GM21529 (cell line): ENCODE results near the gene EXOC6B.

Source experiments
- ATAC-seq: cut with Tn5 transposase; IDR thresholded peaks from one replicate; pipeline ENCODE4 v1.9.1; 2021; ENCODE audit not compliant: unreplicated experiment

The EXOC6B gene

DNA sequence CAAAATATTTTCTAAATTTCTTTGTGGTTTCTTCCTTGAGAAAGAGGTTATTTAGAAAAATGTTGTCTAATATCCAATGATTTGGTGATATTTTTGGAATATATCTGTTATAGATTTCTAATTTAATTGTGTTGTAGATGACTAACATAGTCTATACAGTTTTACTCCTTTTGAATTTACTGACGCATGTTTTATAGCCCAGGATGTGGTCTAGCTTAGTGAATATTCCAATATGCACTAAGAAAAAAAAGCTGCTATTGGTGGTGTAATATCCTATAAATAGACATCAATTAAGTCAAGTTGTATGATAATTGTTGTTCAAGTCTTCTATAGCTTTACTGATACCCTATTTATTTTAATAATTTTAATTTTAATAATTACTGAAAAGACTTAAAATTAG is 437.6 kb downstream of the EXOC6B start:
- no peak for ATAC-seq

DNA sequence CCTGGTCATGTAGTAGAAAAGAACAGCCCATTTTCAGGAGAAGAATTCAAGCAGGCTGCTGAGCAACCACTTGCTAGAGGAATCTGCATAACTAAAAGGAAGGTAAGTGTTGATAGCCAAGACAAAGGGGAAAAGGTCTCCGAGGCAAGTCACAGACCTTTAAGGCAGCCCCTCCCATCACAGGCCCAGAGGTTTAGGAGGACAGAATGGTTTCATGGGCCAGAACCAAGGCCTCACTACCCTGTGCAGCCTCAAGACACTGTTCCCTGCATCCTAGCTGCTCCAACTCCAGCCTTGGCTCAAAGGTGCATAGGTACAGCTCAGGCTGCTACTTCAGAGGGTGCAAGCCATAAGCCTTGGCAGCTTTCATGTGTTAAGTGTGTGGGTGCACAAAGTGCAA is 439.5 kb downstream of the EXOC6B start:
- no peak for ATAC-seq

DNA sequence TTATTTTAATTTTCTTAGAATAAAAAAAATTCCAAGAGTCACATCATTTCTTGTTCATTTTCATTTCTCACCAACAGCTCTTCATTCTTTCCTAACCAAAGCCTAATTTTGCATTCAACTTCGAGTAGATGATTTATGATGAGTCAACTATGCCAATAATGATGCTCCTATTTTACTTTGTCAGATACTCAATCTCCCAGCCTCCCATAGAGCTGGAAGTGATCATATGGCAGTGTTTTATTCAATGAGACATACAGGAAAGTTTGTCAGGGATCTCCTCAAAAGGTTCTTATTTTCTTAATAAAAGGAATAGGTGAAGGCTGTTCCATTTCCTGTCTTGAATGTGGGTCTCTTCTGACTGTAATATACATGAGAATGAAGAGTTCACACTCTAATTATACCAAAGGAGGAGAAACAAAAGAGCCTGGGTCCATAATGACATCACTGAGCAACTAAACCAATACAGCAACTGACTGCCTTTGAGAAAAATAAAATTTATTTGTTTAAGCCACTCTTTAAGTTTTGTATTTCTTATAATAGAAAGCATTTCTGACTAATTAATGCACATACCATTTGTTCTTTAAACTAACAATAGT is 447.0 kb downstream of the EXOC6B start:
- ATAC-seq = no peak

DNA sequence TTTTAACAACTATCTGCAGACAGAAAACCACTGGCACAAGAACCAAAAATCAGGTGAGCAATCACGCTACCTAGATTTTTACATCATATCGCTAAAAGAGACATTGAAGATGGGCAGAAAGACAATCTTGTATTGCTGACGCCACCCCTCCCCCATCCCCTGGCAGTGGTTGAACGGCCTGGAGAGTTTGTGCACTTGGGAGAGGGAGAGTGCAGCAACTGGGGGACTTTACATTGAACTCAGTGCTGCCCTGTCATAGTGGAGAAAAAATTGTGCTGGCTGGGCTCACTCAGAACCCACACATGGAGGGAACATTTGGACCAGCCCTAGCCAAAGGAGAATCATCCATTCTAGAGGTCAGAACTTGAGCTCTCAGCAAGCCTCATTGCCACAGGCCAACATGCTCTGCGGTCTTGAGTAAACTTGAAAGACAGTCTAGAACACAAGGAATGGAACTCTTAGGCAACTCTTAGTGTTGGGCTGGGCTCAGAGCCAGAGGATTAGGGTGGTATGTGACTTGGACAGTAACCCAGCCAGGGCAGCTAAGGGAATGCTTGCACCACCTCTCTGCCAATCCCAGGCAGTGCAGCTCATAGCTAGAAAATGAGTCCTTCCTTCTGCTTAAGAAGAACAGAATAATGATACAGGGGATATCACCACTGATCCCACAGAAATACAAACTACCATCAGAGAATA is 458.2 kb downstream of the EXOC6B start:
- no peak for ATAC-seq

DNA sequence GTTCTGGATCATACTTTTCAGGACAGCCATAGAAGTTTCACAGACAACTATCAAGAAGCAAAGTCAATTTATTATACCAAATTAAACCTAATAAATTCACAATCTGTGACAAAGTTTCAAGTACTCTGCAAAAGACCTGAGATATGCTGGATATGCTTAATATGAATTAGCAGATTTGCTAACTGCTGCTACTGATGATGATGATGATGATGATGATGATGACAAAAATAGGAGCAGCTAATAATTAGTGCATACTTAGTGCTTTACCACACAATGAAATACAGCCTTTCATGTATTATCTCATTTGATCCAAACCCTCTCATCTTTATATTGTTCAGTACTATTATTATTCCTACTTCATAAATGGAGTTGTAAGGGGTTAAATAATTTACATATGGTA is 462.4 kb downstream of the EXOC6B start:
- ATAC-seq = no peak

GRCh38 chr2:72362733-72363132 is 463.1 kb downstream of the EXOC6B start:
- no peak for ATAC-seq

DNA sequence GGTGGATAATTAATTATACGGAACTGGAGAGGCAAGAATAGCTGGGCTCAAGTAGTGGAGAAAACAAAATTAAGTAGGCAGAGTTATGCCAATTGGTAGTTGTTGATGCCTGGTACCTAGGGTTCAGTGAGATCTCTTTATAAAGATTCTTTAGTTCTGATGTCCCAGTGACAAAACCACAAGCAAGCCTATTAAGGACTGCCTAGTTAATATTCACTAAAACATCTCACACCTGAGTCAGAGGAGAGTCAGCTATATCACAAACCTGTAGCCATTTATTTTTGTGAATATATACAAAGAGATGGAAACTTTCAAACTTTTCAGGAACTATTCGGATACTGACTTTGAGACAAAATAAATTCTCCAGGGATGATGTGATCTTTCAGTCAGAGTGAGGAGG is 464.3 kb downstream of the EXOC6B start:
- no peak for ATAC-seq

DNA sequence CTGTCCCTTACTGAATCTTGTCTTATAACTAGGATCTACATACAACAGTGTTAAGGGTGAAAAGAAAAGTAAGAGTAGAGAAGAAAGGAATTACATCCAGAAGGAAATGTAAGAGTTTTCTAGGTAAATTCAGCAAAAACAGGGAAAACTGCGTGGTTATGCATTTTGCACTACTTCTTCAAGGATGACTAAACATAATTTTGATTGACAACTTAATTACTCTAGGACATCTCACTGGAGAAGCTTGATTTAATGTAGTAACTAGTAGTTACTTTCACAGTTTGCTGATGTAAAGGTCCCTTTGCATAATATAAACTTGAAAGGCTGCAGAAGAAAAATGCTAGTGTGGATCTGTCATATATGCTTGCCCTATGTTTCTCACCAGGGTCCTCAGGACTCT is 464.8 kb downstream of the EXOC6B start:
- ATAC-seq = no peak

GRCh38 chr2:72350852-72351251 is 475.0 kb downstream of the EXOC6B start:
- no peak for ATAC-seq

DNA sequence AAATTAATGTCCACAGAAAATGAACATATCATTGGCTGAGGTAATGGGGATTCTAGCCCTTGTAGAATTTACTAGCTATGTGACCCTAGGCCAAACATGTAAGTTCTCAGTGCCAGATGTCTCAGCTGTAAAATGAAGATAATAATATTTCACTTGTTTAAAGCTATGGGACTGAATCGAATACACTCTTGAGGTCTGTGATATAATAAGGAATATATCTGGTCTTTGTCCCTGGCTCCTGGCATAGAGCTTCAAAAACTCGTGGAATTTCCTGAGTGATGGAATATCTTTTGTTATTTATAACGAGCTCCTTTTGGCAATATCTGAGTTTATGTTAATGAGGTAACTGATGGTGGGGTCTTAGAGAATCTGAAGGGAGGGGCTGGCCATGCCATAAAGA is 476.8 kb downstream of the EXOC6B start:
- no peak for ATAC-seq

DNA sequence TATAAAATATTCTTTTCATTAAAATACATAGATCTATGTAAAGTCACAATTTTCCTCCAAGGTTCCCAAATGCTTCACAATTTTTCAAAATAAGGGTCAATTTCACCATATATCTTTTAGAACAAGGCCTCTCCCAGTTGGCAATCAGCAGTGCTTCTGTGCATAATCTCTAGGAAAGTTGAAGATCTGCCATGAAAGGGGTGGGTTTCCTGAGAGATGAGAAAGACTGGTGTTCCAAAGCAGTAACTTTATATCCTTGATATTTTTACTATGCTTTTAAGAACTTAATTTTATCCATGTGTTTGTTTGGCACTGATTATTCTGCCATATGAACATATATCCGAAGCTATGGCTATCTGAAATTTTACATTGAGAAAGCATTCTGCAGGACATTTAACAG is 478.8 kb downstream of the EXOC6B start:
- ATAC-seq = no peak

GRCh38 chr2:72341639-72342038 is 484.2 kb downstream of the EXOC6B start:
- no peak for ATAC-seq

- ATAC-seq = no peak
Measured at GRCh38 chr2:72340665-72341064, 485.2 kb downstream of the EXOC6B start.

- ATAC-seq = no peak
Measured at GRCh38 chr2:72338076-72338475, 487.8 kb downstream of the EXOC6B start.

DNA sequence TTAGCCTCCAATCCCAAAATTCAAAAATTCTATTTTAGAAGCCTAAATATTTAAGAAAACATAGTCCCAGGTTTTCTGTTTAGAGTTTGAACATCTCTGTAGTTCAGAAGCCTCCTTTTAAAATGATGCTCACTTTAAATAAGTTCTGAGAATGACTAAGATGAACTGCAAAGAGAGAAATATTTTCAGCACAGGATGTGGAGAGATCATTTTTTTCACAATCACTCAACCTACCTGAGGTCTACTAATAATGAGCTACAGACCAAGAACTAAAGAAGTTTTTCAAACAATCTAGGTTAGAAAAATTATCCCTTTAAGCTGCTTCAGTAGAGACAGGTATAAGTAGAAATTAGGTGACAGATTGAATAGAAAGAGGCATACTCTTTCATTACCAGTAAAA is 493.1 kb downstream of the EXOC6B start:
- no peak for ATAC-seq

DNA sequence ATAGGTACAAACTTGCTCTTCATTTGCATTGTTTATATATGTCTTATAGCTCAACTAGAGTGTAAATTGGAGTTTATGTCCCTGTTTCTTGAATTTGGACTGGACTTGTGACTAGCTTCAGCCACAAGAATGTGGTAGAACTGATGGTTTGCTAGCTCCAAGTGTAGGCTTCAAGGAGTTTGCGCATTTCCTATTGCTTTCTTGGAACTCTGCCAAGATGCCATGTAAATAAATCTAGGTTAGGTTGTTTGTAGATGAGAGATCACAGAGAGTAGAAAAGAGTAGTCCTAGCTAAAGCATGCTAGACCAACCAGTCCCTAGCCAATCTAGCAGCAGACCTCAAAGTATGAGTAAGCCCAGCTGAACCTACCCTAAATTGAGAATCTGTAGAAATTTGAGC is 495.2 kb downstream of the EXOC6B start:
- no peak for ATAC-seq

DNA sequence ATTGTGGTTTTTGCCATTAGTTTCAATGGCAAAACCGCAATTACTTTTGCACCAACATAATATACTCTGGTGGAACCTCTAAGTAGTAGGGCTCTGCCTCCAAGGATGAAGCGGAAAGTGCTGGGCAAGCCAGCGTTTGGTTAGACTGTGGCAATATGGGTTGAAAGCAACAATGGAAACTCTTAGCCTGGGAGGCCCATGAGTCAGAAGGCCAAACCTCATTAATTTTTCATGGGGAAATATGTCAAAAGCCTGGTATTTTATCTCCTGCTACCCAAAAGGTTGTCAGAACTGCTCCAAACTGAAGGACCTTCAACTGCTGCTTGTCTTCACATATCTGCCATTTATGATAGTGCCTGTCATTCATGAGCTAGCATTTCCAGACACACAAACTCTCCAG is 499.1 kb downstream of the EXOC6B start:
- no peak for ATAC-seq

- ATAC-seq = no peak
Measured at GRCh38 chr2:72325592-72326422, 500.0 kb downstream of the EXOC6B start.

DNA sequence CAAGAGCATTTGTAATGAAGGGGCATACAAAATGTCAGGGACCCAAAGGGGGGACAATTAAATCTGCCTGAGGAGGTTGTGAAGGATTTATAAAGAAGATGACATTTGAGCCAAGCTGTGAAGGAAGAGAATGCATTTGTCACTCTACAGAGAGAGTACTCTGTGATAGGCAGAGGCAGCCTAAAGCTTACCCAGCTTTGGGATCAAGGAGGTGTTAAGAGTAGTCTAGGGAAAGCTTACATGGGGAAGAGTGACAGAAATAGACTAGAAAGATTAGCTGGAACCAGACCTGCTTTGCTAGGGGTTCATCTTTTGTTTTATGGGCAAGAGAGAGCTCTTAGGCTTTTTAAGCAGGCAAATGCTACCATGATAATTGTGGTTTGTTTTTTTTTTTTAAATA is 509.1 kb downstream of the EXOC6B start:
- ATAC-seq = no peak

- ATAC-seq = no peak
Measured at GRCh38 chr2:72300147-72300684, 525.6 kb downstream of the EXOC6B start.

GRCh38 chr2:72293620-72294019 is 532.2 kb downstream of the EXOC6B start:
- ATAC-seq = no peak

DNA sequence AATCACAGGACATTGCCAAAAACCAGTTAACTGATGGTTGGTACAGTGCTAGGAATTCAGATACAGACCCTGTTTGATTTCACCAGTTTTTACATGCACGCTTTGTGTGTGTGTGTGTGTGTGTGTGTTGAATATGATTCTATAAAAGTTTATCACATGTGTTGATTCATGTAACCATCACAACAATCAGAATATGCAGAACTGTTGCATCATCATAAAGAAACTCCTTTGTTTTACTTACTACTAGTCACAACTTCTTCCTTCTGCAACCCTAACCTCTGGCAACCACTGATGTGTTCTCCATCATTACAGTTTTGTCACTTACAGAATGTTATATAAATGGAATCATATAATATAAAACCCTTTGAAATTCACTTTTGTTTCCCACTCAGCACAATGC is 533.4 kb downstream of the EXOC6B start:
- no peak for ATAC-seq
